GM12801 (cell line): ENCODE results near the gene UBR7.

ENCODE experiments used
- CTCF ChIP-seq: IDR thresholded peaks from one replicate; pipeline ENCODE4 v1.5.1; 2011; ENCODE audit warnings: control low read depth; ENCODE audit not compliant: insufficient read length; ENCODE audit errors: extremely low read depth

UBR7 gene

GRCh38 chr14:93206793-93207467 is at the start of gene UBR7, which contains the start of gene GON7:
Gene UBR7, plus strand, starts transcription at chr14:93207256. Its CDS starts 36 bp downstream, at chr14:93207292.
Gene GON7, minus strand, starts transcription at chr14:93207065. Its CDS starts 28 bp downstream, at chr14:93207037.
- TF ChIP-seq CTCF, result no peak

- TF ChIP-seq CTCF, result no peak
Measured at GRCh38 chr14:93160353-93160801, 46.7 kb upstream of the UBR7 start.

- no peak for TF ChIP-seq CTCF
Measured at GRCh38 chr14:93161411-93161940, 45.6 kb upstream of the UBR7 start.

GRCh38 chr14:93163564-93163963 is 43.5 kb upstream of the UBR7 start:
- no peak for TF ChIP-seq CTCF

GRCh38 chr14:93171376-93171775 is 35.7 kb upstream of the UBR7 start:
- TF ChIP-seq CTCF, result no peak

GRCh38 chr14:93173943-93174395 is 33.1 kb upstream of the UBR7 start:
- no peak for TF ChIP-seq CTCF

GRCh38 chr14:93175492-93175891 is 31.6 kb upstream of the UBR7 start:
- no peak for TF ChIP-seq CTCF
